MM.1S (cell line): ENCODE measurements around the gene UBE2J2.

Experiments
- DNase-seq: peaks from one replicate; pipeline ENCODE4 v3.0.0-alpha.2; 2015
- H2AFZ ChIP-seq: fragments of 300-600 bp; sonication (generic); 2 replicates; pipeline ENCODE4 v1.6.0; 2016; ENCODE audit warnings: antibody characterized with exemption, low read length
- H3F3A ChIP-seq: fragments of 300-600 bp; sonication (generic); 2 replicates; pipeline ENCODE4 v1.6.1; 2016; ENCODE audit warnings: mild to moderate bottlenecking, antibody characterized with exemption, low read length, moderate library complexity, mixed read lengths; ENCODE audit not compliant: insufficient read depth
- H3K27ac ChIP-seq: fragments of 300-600 bp; sonication (generic); 2 replicates; pipeline ENCODE4 v1.5.1; 2016; ENCODE audit warnings: mild to moderate bottlenecking, low read length
- H3K27me3 ChIP-seq: fragments of 300-600 bp; sonication (generic); replicated peaks from 2 replicates; pipeline ENCODE4 v1.6.0; 2016; ENCODE audit warnings: low read length; ENCODE audit not compliant: insufficient read depth
- H3K36me3 ChIP-seq: fragments of 300-600 bp; sonication (generic); replicated peaks from 2 replicates; pipeline ENCODE4 v1.6.1; 2016; ENCODE audit warnings: mild to moderate bottlenecking, low read length, mixed read lengths; ENCODE audit not compliant: insufficient read depth
- H3K4me1 ChIP-seq: fragments of 300-600 bp; sonication (generic); 2 replicates; pipeline ENCODE4 v1.6.1; 2016; ENCODE audit warnings: low read length, mixed read lengths
- H3K4me2 ChIP-seq: fragments of 300-600 bp; sonication (generic); 2 replicates; pipeline ENCODE4 v1.6.0; 2016; ENCODE audit warnings: low read depth, low read length
- H3K4me3 ChIP-seq: fragments of 300-600 bp; sonication (generic); 2 replicates; pipeline ENCODE4 v1.5.1; 2016; ENCODE audit warnings: low read length, mixed read lengths
- H3K79me2 ChIP-seq: fragments of 300-600 bp; sonication (generic); 2 replicates; pipeline ENCODE4 v1.6.1; 2016; ENCODE audit warnings: mixed run types, low read length, mixed read lengths
- H3K9ac ChIP-seq: fragments of 300-600 bp; sonication (generic); 2 replicates; pipeline ENCODE4 v1.6.1; 2016; ENCODE audit warnings: low read length, mixed read lengths
- H3K9me2 ChIP-seq: fragments of 300-600 bp; sonication (generic); replicated peaks from 2 replicates; pipeline ENCODE4 v1.6.1; 2016; ENCODE audit warnings: mild to moderate bottlenecking, low read length, mixed read lengths; ENCODE audit not compliant: insufficient read depth
- H3K9me3 ChIP-seq: fragments of 300-600 bp; sonication (generic); replicated peaks from 2 replicates; pipeline ENCODE4 v1.6.1; 2016; ENCODE audit warnings: mild to moderate bottlenecking, low read length, mixed read lengths; ENCODE audit not compliant: insufficient read depth
- H4K20me1 ChIP-seq: fragments of 300-600 bp; sonication (generic); 2 replicates; pipeline ENCODE4 v1.6.1; 2016; ENCODE audit warnings: mild to moderate bottlenecking, low read length, moderate library complexity, mixed read lengths; ENCODE audit not compliant: insufficient read depth
- EZH2 ChIP-seq: fragments of 300-600 bp; sonication (generic); optimal IDR thresholded peaks from 2 replicates; pipeline ENCODE3; 2017; ENCODE audit warnings: low read depth, mild to moderate bottlenecking, antibody characterized with exemption, low read length, mixed read lengths
- EZH2phosphoT487 ChIP-seq: fragments of 300-600 bp; sonication (generic); IDR thresholded peaks from 2 replicates; pipeline ENCODE4 v1.6.1; 2018; ENCODE audit warnings: antibody characterized with exemption, low read length
- TF ChIP-seq, protein P1 (sequence below): fragments of 300-600 bp; sonication (generic); IDR thresholded peaks from 2 replicates; pipeline ENCODE4 v1.5.1; 2016; ENCODE audit warnings: antibody characterized with exemption, low read length, mixed read lengths

The UBE2J2 gene

GRCh38 chr1:1246577-1247340 is 26.9 kb downstream of the UBE2J2 start, which contains the start of gene C1QTNF12:
Gene C1QTNF12, minus strand, starts transcription at chr1:1246722. Its CDS starts 32 bp downstream, at chr1:1246690.
- no peaks in the 10 kb centered on the region for H4K20me1 ChIP-seq
- no peak within 1 kb of the TSS for H3K4me3 ChIP-seq
- TF ChIP-seq EZH2, result no peak

DNA sequence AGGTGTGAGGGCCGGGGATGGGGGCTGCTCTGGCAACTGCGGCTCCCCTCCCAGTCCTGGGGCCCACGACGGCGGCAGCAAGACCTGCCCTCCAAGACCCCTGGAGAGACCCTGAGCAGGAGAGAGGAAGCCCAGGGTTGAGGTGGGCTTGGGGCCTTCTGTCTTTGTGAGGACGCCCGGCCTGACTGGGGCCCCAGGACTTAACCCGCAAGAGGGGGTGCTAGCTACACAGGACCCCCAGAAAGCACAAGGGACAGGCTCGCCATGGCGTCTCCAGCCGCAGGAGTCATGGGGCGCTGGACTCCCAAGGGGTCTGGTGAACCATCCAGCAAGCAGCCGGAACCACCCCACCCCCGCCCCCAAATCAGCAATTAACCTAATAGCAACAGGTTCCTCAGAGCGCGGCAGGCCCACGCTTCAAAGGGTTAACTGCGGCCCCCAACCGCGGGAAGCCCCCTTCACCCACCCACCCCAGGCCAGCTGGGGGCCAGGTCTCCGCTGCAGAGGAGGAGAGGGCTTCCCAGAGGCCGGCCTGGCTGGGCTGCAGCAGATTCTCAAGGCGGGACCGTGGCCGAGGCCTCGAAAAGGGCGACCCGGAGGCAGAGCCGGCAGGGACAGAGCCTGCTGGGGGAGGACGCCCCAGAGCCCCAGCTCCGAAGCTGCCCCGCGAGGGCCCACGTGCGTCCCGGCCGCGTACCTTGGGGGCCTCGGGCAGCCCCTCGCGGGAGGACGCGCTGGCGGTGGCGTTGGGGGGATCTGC is 27.7 kb downstream of the UBE2J2 start:
- Histone ChIP-seq H3K36me3 (no peaks in the 10 kb centered on the region), H3K4me2 (no peak overlapping the region), H4K20me1 (no peaks in the 10 kb centered on the region), H3K9me2 (no peaks in the 10 kb centered on the region), H3K27ac (no peak overlapping the region), H3K4me1 (no peaks in the 10 kb centered on the region), H3K79me2 (no peaks in the 10 kb centered on the region), H3K9ac (no peak overlapping the region), H3K9me3 (no peaks in the 10 kb centered on the region), H2AFZ (no peak overlapping the region), H3K4me3 (no peak overlapping the region), H3F3A (no peaks in the 10 kb centered on the region), H3K27me3 (peaks cover 38% of the 10 kb centered on the region)
- TF ChIP-seq EZH2 (no peak), EZH2phosphoT487 (no peak)
- TF ChIP-seq, protein P1, sequence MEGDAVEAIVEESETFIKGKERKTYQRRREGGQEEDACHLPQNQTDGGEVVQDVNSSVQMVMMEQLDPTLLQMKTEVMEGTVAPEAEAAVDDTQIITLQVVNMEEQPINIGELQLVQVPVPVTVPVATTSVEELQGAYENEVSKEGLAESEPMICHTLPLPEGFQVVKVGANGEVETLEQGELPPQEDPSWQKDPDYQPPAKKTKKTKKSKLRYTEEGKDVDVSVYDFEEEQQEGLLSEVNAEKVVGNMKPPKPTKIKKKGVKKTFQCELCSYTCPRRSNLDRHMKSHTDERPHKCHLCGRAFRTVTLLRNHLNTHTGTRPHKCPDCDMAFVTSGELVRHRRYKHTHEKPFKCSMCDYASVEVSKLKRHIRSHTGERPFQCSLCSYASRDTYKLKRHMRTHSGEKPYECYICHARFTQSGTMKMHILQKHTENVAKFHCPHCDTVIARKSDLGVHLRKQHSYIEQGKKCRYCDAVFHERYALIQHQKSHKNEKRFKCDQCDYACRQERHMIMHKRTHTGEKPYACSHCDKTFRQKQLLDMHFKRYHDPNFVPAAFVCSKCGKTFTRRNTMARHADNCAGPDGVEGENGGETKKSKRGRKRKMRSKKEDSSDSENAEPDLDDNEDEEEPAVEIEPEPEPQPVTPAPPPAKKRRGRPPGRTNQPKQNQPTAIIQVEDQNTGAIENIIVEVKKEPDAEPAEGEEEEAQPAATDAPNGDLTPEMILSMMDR, result no peak
- no peak for DNase-seq

More at GRCh38 chr1:1246577-1247340, 26.9 kb downstream of the UBE2J2 start, which contains the start of gene C1QTNF12:
- Histone ChIP-seq H3K9ac (no peak within 1 kb of the TSS), H3K27ac (no peak within 1 kb of the TSS), H3K4me2 (no peak within 1 kb of the TSS), H2AFZ (no peak within 1 kb of the TSS), H3F3A (no peaks in the 10 kb centered on the region), H3K9me2 (no peaks in the 10 kb centered on the region), H3K79me2 (no peaks in the 10 kb centered on the region), H3K9me3 (no peaks in the 10 kb centered on the region), H3K36me3 (no peaks in the 10 kb centered on the region), H3K27me3 (peaks cover 30% of the 10 kb centered on the region), H3K4me1 (no peaks in the 10 kb centered on the region)
- no peak for DNase-seq

GRCh38 chr1:1245178-1245816 is 28.4 kb downstream of the UBE2J2 start:
- Histone ChIP-seq H3K79me2 (no peaks in the 10 kb centered on the region), H3K27me3 (peaks cover 42% of the 10 kb centered on the region), H3F3A (no peaks in the 10 kb centered on the region), H3K36me3 (no peaks in the 10 kb centered on the region), H3K9me2 (no peaks in the 10 kb centered on the region), H3K27ac (no peak overlapping the region), H3K4me1 (no peaks in the 10 kb centered on the region), H3K9ac (no peak overlapping the region), H3K4me3 (no peak overlapping the region), H2AFZ (no peak overlapping the region), H3K9me3 (no peaks in the 10 kb centered on the region), H3K4me2 (no peak overlapping the region), H4K20me1 (no peaks in the 10 kb centered on the region)
- DNase-seq, result no peak
- TF ChIP-seq, protein P1, result no peak
- TF ChIP-seq EZH2phosphoT487 (no peak), EZH2 (no peak)
